ENCODE data around the gene VSIR.

DNA sequence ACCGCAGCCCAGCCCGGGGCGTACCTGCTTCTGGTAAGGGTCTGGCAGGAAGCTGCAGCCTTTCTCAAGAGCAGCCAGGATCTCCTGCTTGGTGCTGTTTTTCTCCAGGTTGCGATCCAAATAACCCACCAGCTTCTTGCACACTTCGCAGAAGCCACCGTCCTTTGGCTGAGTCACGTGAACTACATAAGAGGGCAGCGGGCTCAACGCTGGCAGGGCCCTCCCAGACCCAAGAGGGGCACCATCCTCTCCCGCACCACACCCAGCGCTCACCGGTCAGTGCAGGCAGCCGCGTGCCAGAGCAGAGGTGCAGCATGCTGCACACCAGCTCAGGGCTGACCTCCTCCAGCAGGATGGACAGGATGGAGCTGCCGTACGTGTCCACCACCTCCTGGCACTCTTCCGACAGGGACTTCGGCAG, 46.1 kb upstream of the VSIR start:
- TF ChIP-seq CTCF (conservative IDR thresholded peaks at IDR 0.05; ENCODE audit: low read length) = no peak
- no peak for TF ChIP-seq EZH2phosphoT487 (IDR thresholded peaks at IDR 0.05; ENCODE audit: borderline replicate concordance)
